Fibroblast of upper back skin (primary cell): Measurements from ENCODE around the gene SNRNP48.

Experiments used
- DNase-seq: peaks from one replicate; pipeline ENCODE4 v3.0.0-alpha.2; 2013

Gene SNRNP48

GRCh38 chr6:7647504-7647903 lies 57.5 kb downstream of the SNRNP48 start:
- no peak for DNase-seq

GRCh38 chr6:7649037-7649810 lies 59.2 kb downstream of the SNRNP48 start:
- no peak for DNase-seq

- peak; percentile 43 for DNase-seq
These were observed 60.9 kb downstream of the SNRNP48 start for GRCh38 chr6:7650878-7651277.

GRCh38 chr6:7652957-7653356 lies 63.0 kb downstream of the SNRNP48 start:
- DNase-seq: no peak

- DNase-seq: no peak
These were observed 66.4 kb downstream of the SNRNP48 start for GRCh38 chr6:7656355-7656754.

- DNase-seq: no peak
These were observed 68.5 kb downstream of the SNRNP48 start for GRCh38 chr6:7658543-7658942.

GRCh38 chr6:7661364-7661763 lies 71.4 kb downstream of the SNRNP48 start:
- no peak for DNase-seq
